Heart left ventricle (tissue), 16 donors: Measurements from ENCODE around the gene ZNF557. TPM values are rescaled to one million over a fixed set of nuclear protein-coding genes. Genes with fewer than 3 reads are reported as not detected.

Source experiments
- ATAC-seq, 4 donors: fragments of 200-7000 bp; cut with Tn5 transposase; one replicate each; pipeline ENCODE4 v1.9.1; 2020 to 2022; ENCODE audit warnings: moderate library complexity in 4 of 4, mild to moderate bottlenecking in 3 of 4, moderate number of reproducible peaks in 1 of 4
- DNase-seq, 5 donors: peaks; one replicate each; pipeline ENCODE4 v3.0.0-alpha.2; 2020
- H3K27ac ChIP-seq, 12 donors: fragments of 200-600 bp; sonication (generic) in 4 of 12; one replicate each; pipeline versions ENCODE4 v1.5.0 to v1.8.0; 2016 to 2022; ENCODE audit warnings: mild to moderate bottlenecking in 2 of 12
- H3K27me3 ChIP-seq, 9 donors: fragments of 200-600 bp; sonication (generic) in 2 of 9; one replicate each; pipeline versions ENCODE4 v1.5.1 to v1.8.0; 2016 to 2022; ENCODE audit warnings: mild to moderate bottlenecking in 3 of 9
- H3K36me3 ChIP-seq, 9 donors: fragments of 200-600 bp; sonication (generic) in 2 of 9; one replicate each; pipeline versions ENCODE4 v1.5.0 to v1.8.0; 2018 to 2022; ENCODE audit warnings: mild to moderate bottlenecking in 2 of 9
- H3K4me1 ChIP-seq, 12 donors: fragments of 200-600 bp; sonication (generic) in 4 of 12; one replicate each; pipeline versions ENCODE4 v1.5.0 to v1.8.0; 2016 to 2022; ENCODE audit warnings: mild to moderate bottlenecking in 3 of 12
- H3K4me3 ChIP-seq, 12 donors: fragments of 200-600 bp; sonication (generic) in 4 of 12; one replicate each; pipeline versions ENCODE4 v1.5.0 to v1.8.0; 2017 to 2022; ENCODE audit warnings: mild to moderate bottlenecking in 9 of 12, moderate library complexity in 4 of 12
- H3K9me3 ChIP-seq, 12 donors: fragments of 200-600 bp; sonication (generic) in 4 of 12; one replicate each; pipeline versions ENCODE4 v1.5.0 to v1.8.0; 2016 to 2022; ENCODE audit warnings: mild to moderate bottlenecking in 1 of 12
- POLR2A ChIP-seq, 2 donors: fragments of 450-650 bp; IDR thresholded peaks; one replicate each; pipeline ENCODE4 v1.6.1; 2017; ENCODE audit warnings: antibody characterized with exemption in 2 of 2, mild to moderate bottlenecking in 2 of 2, moderate library complexity in 2 of 2
- WGBS, 4 donors: extraction: QIAGEN DNeasy Blood & Tissue Kit in 2 of 4; methylation state at CpG; one replicate each; pipeline versions ENCODE4 v1.1.5 to v1.1.7; 2013 to 2018; 5-methylcytosine and 5-hydroxymethylcytosine counted together
- intact Hi-C, 10 donors: fragments of 100-400 bp; cut with DNase I; formaldehyde crosslinking; loops; one replicate each; pipeline versions ENCODE4 v1.11.1 to v1.14.2; 2022
- polyA plus RNA-seq, 2 donors: library from polyadenylated mRNA; stranded (reverse); fragments of 200-250 nt; gene quantifications; one replicate each; pipeline ENCODE4 v1.2.3, GENCODE V29; 2013
- total RNA-seq, 9 donors: library from RNA; depleted of rRNA in 2 of 9; stranded (reverse); fragments of >200 nt in 2 of 9; fragmentation: NEBNext Ultra II Directional in 3 of 9; extraction: Animal tissue kit (Norgen Biotek cat#: 25700) in 3 of 9; gene quantifications; one replicate each; pipeline versions ENCODE4 v1.1.0 to v1.2.4, GENCODE V29; 2016 to 2023
- TF ChIP-seq, protein P1 (sequence below), 12 donors: fragments of 200-600 bp; sonication (generic) in 4 of 12; IDR thresholded peaks; one replicate each; pipeline versions ENCODE4 v1.5.0 to v1.8.0; 2018 to 2022; ENCODE audit warnings: antibody characterized with exemption in 12 of 12, mild to moderate bottlenecking in 5 of 12
- donor health status: ischemic (EF 13 %, LVEDD 7.1; RV severe dilation, severe dysfunction).
- donor health status: healthy with polysubstance abuse.
- donor health status: DM: no; HTN: yes; CAD: no.
- donor health status: DM: no; HTN: no; CAD: no.
- donor health status: ischemic (EF 25% LVEDD 6.9; RV normal size, moderate dysfunction).
- donor health status: ischemic (EF 25% LVEDD 5.7; RV mildly dilated, moderate dysfunction).
- donor health status: healthy.
- donor health status: DM: yes; HTN: yes; CAD: no.
- donor health status: ischemic (EF 35%, LVEDD 5.7; RV mildly dilated, moderate dysfunction).
- donor health status: nonischemic (EF 11% LVEDD 7.7; RV severe dilation, severe dysfunction).
- donor health status: DM: yes; HTN: yes; CAD: no.
- donor health status: PGD.
- donor health status: ischemic (EF 29% LVEDD 5.4; RV normal size, mild dysfunction).
- donor health status: nonischemic (EF 23%, LVEDD 6.1; RV moderate dilation, normal function).

The ZNF557 gene
- total and polyA plus RNA-seq, 11 donors: 1.9 to 7.1 (median 3.7) TPM

DNA sequence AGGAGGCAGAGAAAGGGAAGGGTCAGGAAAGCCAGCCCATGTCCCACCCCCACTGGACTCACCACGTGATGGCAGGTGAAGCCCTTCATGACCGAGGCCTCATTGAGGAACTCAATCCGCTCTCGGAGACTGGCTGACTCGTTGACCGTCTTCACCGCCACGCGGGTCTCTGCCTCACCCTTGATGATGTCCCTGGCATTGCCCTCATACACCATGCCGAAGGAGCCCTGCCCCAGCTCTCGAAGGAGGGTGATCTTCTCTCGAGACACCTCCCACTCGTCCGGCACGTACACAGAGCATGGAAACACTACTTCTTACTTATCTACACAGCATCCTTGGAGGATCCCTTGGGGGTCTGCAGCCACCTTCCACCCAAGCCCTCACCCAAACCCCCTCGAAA lies 55.7 kb downstream of the ZNF557 start:
- H3K27ac ChIP-seq: no peak overlapping the region
- WGBS, 4 donors: 95 to 97% (median 97%) methylated on average over 15 to 16 of the region's 16 CpGs
- H3K4me3 ChIP-seq: no peak overlapping the region
- peaks cover 6 to 95% (median 89%) of the 10 kb centered on the region in 9 donors for H3K36me3 ChIP-seq
- no peak for ATAC-seq
- intact Hi-C loops: no loop called here
- no peaks in the 10 kb centered on the region for H3K27me3 ChIP-seq
- peaks cover 0 to 23% (median 12%) of the 10 kb centered on the region in 12 donors for H3K9me3 ChIP-seq
- H3K4me1 ChIP-seq: no peaks in the 10 kb centered on the region
- no peak for DNase-seq
- no peak for TF ChIP-seq POLR2A (IDR thresholded peaks at IDR 0.05)
- TF ChIP-seq, protein P1, sequence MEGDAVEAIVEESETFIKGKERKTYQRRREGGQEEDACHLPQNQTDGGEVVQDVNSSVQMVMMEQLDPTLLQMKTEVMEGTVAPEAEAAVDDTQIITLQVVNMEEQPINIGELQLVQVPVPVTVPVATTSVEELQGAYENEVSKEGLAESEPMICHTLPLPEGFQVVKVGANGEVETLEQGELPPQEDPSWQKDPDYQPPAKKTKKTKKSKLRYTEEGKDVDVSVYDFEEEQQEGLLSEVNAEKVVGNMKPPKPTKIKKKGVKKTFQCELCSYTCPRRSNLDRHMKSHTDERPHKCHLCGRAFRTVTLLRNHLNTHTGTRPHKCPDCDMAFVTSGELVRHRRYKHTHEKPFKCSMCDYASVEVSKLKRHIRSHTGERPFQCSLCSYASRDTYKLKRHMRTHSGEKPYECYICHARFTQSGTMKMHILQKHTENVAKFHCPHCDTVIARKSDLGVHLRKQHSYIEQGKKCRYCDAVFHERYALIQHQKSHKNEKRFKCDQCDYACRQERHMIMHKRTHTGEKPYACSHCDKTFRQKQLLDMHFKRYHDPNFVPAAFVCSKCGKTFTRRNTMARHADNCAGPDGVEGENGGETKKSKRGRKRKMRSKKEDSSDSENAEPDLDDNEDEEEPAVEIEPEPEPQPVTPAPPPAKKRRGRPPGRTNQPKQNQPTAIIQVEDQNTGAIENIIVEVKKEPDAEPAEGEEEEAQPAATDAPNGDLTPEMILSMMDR (IDR thresholded peaks at IDR 0.05): no peak

DNA sequence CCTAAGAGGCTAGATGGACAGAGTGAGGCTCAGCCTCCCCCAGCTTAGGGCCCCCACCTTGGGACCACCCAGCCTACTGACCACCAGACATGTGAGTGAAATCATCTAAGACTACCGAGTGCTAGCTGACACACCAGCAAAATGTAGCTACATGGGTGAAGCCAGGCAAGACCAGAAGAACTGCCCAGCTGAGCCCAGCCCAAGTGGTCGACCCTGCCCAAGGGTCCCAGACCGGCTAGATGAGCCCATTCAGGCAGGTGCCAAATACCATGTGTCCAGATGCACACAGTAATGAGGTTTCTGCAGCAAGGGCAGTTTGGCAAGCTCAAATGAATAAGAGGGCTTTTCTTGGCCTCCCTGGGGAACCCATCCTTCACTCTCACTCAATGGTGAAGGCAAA lies 56.6 kb downstream of the ZNF557 start:
- ATAC-seq (no peak), DNase-seq (no peak)
- Histone ChIP-seq H3K4me3 (no peak overlapping the region), H3K4me1 (no peaks in the 10 kb centered on the region), H3K27ac (no peak overlapping the region), H3K36me3 (peaks cover 6 to 95% (median 89%) of the 10 kb centered on the region in 9 donors), H3K9me3 (peaks cover 0 to 23% (median 12%) of the 10 kb centered on the region in 12 donors), H3K27me3 (no peaks in the 10 kb centered on the region)
- intact Hi-C loops: no loop called here
- TF ChIP-seq, protein P1 (IDR thresholded peaks at IDR 0.05): no peak
- TF ChIP-seq POLR2A (IDR thresholded peaks at IDR 0.05): no peak
- WGBS, 4 donors: 97 to 100% (median 98%) methylated on average over 3 of the region's 3 CpGs

DNA sequence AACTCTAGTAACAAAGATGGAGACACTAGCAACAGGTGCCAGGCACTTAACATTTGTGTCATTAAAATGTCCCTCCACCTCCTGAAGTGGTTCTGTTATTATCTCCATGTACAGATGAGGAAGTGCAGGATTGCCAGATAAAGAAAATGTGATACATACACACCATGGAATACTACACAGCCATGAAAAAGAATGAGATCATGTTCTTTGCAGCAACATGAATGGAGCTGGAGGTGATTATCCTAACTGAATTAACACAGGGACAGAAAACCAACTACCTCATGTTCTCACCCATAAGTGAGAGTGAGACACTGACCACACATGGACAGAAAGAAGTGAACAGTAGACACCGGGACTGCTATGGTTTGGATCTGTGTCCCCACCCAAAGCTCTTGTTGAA lies 60.5 kb downstream of the ZNF557 start:
- DNase-seq (no peak), ATAC-seq (no peak)
- Histone ChIP-seq H3K27me3 (no peaks in the 10 kb centered on the region), H3K9me3 (peaks cover 0 to 23% (median 12%) of the 10 kb centered on the region in 12 donors), H3K27ac (no peak overlapping the region), H3K4me3 (no peak overlapping the region), H3K4me1 (peaks cover 0 to 11% (median 4%) of the 10 kb centered on the region in 12 donors), H3K36me3 (peaks cover 6 to 90% (median 73%) of the 10 kb centered on the region in 9 donors)
- TF ChIP-seq POLR2A (IDR thresholded peaks at IDR 0.05): no peak
- 94 to 100% (median 98%) methylated on average over 1 of the region's 1 CpG for WGBS, 4 donors
- intact Hi-C loops: no loop called here

DNA sequence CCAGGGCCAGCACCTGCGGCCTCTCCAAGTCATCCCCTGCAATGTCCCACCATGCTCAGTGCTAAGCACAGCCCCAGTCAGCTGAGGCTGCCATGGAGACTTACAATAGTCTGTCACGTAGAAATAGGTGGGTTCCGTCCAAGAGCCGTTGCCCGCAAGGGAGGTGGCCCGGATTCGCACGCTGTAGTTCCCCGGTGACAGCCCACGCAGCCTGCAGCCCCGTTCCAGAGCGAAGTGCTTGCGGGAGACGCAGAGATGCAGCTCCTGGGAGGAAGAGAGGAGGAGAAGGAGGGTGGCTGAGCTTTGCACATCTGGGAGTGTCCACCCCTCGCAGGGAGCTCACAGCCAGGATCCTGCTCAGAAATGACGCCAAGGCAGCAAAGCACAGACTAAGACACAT lies 62.6 kb downstream of the ZNF557 start:
- H3K36me3 ChIP-seq: peaks cover 0 to 86% (median 54%) of the 10 kb centered on the region in 9 donors
- H3K4me3 ChIP-seq: no peak overlapping the region
- peaks cover 0 to 17% (median 4%) of the 10 kb centered on the region in 12 donors for H3K4me1 ChIP-seq
- TF ChIP-seq, protein P1 (IDR thresholded peaks at IDR 0.05): no peak
- TF ChIP-seq POLR2A (IDR thresholded peaks at IDR 0.05): no peak
- intact Hi-C loops: no loop called here
- ATAC-seq (no peak), DNase-seq (no peak)
- no peak overlapping the region for H3K27ac ChIP-seq
- no peaks in the 10 kb centered on the region for H3K27me3 ChIP-seq
- H3K9me3 ChIP-seq: peaks cover 0 to 4% (median 0%) of the 10 kb centered on the region in 12 donors
- 92 to 97% (median 97%) methylated on average over 16 of the region's 16 CpGs for WGBS, 4 donors

DNA sequence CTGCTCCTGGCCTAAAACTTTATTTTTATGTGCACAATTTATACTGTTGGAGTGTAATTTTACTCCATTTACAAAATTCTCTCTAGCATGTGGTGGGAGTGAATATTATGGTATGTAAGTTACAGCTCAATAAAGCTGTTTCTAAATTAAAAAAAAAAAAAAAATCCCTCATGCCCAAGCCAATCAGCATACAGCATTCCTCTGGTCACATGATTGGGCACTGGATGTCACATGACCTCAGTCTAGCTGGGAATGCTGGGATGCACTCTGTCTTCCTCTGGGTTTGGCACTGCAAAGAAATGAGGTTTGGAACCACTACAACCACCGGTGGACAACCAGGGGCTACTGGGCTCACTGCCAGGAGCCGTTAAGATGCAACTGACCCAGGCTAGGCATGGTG lies 67.6 kb downstream of the ZNF557 start:
- WGBS, 4 donors: 34 to 86% (median 55%) methylated on average over 1 to 2 of the region's 2 CpGs
- DNase-seq (no peak), ATAC-seq (no peak)
- no peak overlapping the region for H3K4me3 ChIP-seq
- H3K27ac ChIP-seq: no peak overlapping the region
- TF ChIP-seq, protein P1 (IDR thresholded peaks at IDR 0.05): no peak
- TF ChIP-seq POLR2A (IDR thresholded peaks at IDR 0.05): no peak
- intact Hi-C loops: no loop called here
- H3K4me1 ChIP-seq: peaks cover 0 to 17% (median 4%) of the 10 kb centered on the region in 12 donors
- peaks cover 0 to 83% (median 43%) of the 10 kb centered on the region in 9 donors for H3K36me3 ChIP-seq
- peaks cover 0 to 5% (median 0%) of the 10 kb centered on the region in 12 donors for H3K9me3 ChIP-seq
- H3K27me3 ChIP-seq: no peaks in the 10 kb centered on the region
